ENCODE data around the gene APBA2.

- TF ChIP-seq ZFX (IDR thresholded peaks at IDR 0.05) (no peak), CTCF (conservative IDR thresholded peaks at IDR 0.05) (no peak)
Measured at GRCh38 chr15:28986108-28986507, 100.3 kb downstream of the APBA2 start.

Measured in C4-2B (cell line).